ENCODE measurements around the gene F5. TPM values are rescaled to one million over a fixed set of nuclear protein-coding genes. Genes with fewer than 3 reads are reported as not detected.

Gene F5
- total RNA-seq, 1 experiment from 2014 or later, result not detected

GRCh38 chr1:169513208-169513607, 73.1 kb downstream of the F5 start:
- H3K4me3 ChIP-seq (ENCODE audit: low read depth, low read length, poor library complexity, severe bottlenecking), result no peak overlapping the region
- CTCF ChIA-PET, result no interaction called here
- DNase-seq (ENCODE audit: low spot score), result no peak
- H3K9me3 ChIP-seq (ENCODE audit: low read depth, low read length, poor library complexity, severe bottlenecking), result no peaks in the 10 kb centered on the region
- no peak overlapping the region for H3K27ac ChIP-seq (ENCODE audit: low read depth, low read length, poor library complexity, severe bottlenecking)
- BruUV-seq (replicated peaks), result no TSS peak
- H3K27me3 ChIP-seq (replicated peaks; ENCODE audit: insufficient read depth, low read depth, low read length, poor library complexity), result no peaks in the 10 kb centered on the region
- POLR2A ChIA-PET (ENCODE audit: low non-redundant PET), result no interaction called here
- TF ChIP-seq EZH2 (IDR thresholded peaks at IDR 0.05; ENCODE audit: borderline replicate concordance, low read depth, low read length, poor library complexity, severe bottlenecking), result no peak
- intact Hi-C loops (cut with micrococcal nuclease; ENCODE audit: unreplicated experiment), result no loop called here
- H3K4me1 ChIP-seq (ENCODE audit: insufficient read depth, low read length, poor library complexity, severe bottlenecking), result peaks cover 21% of the 10 kb centered on the region
- no peaks in the 10 kb centered on the region for H3K36me3 ChIP-seq (ENCODE audit: insufficient read depth, low read length, poor library complexity, severe bottlenecking)

- intact Hi-C loops (cut with micrococcal nuclease; ENCODE audit: unreplicated experiment), result no loop called here
- H3K4me3 ChIP-seq (ENCODE audit: low read depth, low read length, poor library complexity, severe bottlenecking), result no peak overlapping the region
- no peak for DNase-seq (ENCODE audit: low spot score)
- no peaks in the 10 kb centered on the region for H3K9me3 ChIP-seq (ENCODE audit: low read depth, low read length, poor library complexity, severe bottlenecking)
- ChIA-PET CTCF (interaction anchor here (1.0 kb wide), 1 partner anchor 35 kb away, joined by 3 read pairs; no protein-coding TSS in a partner anchor), POLR2A (ENCODE audit: low non-redundant PET) (no interaction called here)
- H3K27ac ChIP-seq (ENCODE audit: low read depth, low read length, poor library complexity, severe bottlenecking), result no peak overlapping the region
- TF ChIP-seq CTCF (conservative IDR thresholded peaks at IDR 0.05; ENCODE audit: low read depth, low read length) (no peak), EZH2 (IDR thresholded peaks at IDR 0.05; ENCODE audit: borderline replicate concordance, low read depth, low read length, poor library complexity, severe bottlenecking) (no peak)
- no peaks in the 10 kb centered on the region for H3K36me3 ChIP-seq (ENCODE audit: insufficient read depth, low read length, poor library complexity, severe bottlenecking)
- H3K27me3 ChIP-seq (replicated peaks; ENCODE audit: insufficient read depth, low read depth, low read length, poor library complexity), result no peaks in the 10 kb centered on the region
- BruUV-seq (replicated peaks), result no TSS peak
- H3K4me1 ChIP-seq (ENCODE audit: insufficient read depth, low read length, poor library complexity, severe bottlenecking), result peaks cover 21% of the 10 kb centered on the region
Observed at GRCh38 chr1:169511316-169512005, 74.8 kb downstream of the F5 start.

GRCh38 chr1:169510060-169510459, 76.2 kb downstream of the F5 start:
- CTCF ChIA-PET, result no interaction called here
- H3K4me1 ChIP-seq (ENCODE audit: insufficient read depth, low read length, poor library complexity, severe bottlenecking), result peaks cover 9% of the 10 kb centered on the region
- no peak overlapping the region for H3K27ac ChIP-seq (ENCODE audit: low read depth, low read length, poor library complexity, severe bottlenecking)
- no TSS peak for BruUV-seq (replicated peaks)
- no peak overlapping the region for H3K4me3 ChIP-seq (ENCODE audit: low read depth, low read length, poor library complexity, severe bottlenecking)
- TF ChIP-seq CTCF (conservative IDR thresholded peaks at IDR 0.05; ENCODE audit: low read depth, low read length) (no peak), EZH2 (IDR thresholded peaks at IDR 0.05; ENCODE audit: borderline replicate concordance, low read depth, low read length, poor library complexity, severe bottlenecking) (no peak)
- no peaks in the 10 kb centered on the region for H3K36me3 ChIP-seq (ENCODE audit: insufficient read depth, low read length, poor library complexity, severe bottlenecking)
- intact Hi-C loops (cut with micrococcal nuclease; ENCODE audit: unreplicated experiment), result no loop called here
- H3K9me3 ChIP-seq (ENCODE audit: low read depth, low read length, poor library complexity, severe bottlenecking), result no peaks in the 10 kb centered on the region
- POLR2A ChIA-PET (ENCODE audit: low non-redundant PET), result no interaction called here
- H3K27me3 ChIP-seq (replicated peaks; ENCODE audit: insufficient read depth, low read depth, low read length, poor library complexity), result no peaks in the 10 kb centered on the region
- no peak for DNase-seq (ENCODE audit: low spot score)

GRCh38 chr1:169509354-169509753, 76.9 kb downstream of the F5 start:
- ChIA-PET CTCF (no interaction called here), POLR2A (ENCODE audit: low non-redundant PET) (no interaction called here)
- TF ChIP-seq EZH2 (IDR thresholded peaks at IDR 0.05; ENCODE audit: borderline replicate concordance, low read depth, low read length, poor library complexity, severe bottlenecking) (no peak), CTCF (conservative IDR thresholded peaks at IDR 0.05; ENCODE audit: low read depth, low read length) (no peak)
- Histone ChIP-seq H3K9me3 (ENCODE audit: low read depth, low read length, poor library complexity, severe bottlenecking) (no peaks in the 10 kb centered on the region), H3K27ac (ENCODE audit: low read depth, low read length, poor library complexity, severe bottlenecking) (no peak overlapping the region), H3K27me3 (replicated peaks; ENCODE audit: insufficient read depth, low read depth, low read length, poor library complexity) (no peaks in the 10 kb centered on the region), H3K4me1 (ENCODE audit: insufficient read depth, low read length, poor library complexity, severe bottlenecking) (peaks cover 2% of the 10 kb centered on the region), H3K36me3 (ENCODE audit: insufficient read depth, low read length, poor library complexity, severe bottlenecking) (no peaks in the 10 kb centered on the region), H3K4me3 (ENCODE audit: low read depth, low read length, poor library complexity, severe bottlenecking) (no peak overlapping the region)
- no peak for DNase-seq (ENCODE audit: low spot score)
- intact Hi-C loops (cut with micrococcal nuclease; ENCODE audit: unreplicated experiment), result no loop called here
- no TSS peak for BruUV-seq (replicated peaks)

All from A673 (cell line).